ENCODE measurements around the gene BNIP1. TPM values are rescaled to one million over a fixed set of nuclear protein-coding genes. Genes with fewer than 3 reads are reported as not detected.

Gene BNIP1
- polyA plus RNA-seq, 4 donors, result 10.4 to 16.8 (median 15.0) TPM

DNA sequence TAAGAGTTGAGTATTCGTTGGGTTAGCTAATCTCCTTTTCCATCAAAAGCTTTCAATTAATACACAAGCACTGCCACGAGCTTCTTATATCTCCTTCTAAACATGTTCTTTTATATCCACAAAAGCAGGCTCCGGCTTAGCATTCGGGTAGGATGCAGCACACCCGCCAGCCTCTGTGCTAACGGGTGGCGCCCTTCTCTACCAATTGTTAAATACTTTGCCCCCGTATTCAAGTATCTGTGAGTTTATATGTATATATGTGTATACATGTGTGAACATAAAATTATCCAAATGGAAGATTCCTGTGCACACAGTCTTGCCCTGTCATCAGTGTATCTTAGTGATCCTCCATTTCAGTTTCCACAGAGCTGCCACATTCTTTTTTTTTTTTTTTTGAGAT, 27.8 kb downstream of the BNIP1 start:
- FAIRE-seq, result no peak
- H3K4me3 ChIP-seq (ENCODE audit: low read depth in 1 of 3, low read length in 3 of 3), result no peak overlapping the region
- no peaks in the 10 kb centered on the region for H3K36me3 ChIP-seq (ENCODE audit: control insufficient read depth in 3 of 3, insufficient read depth in 2 of 3, low read depth in 1 of 3, low read length in 3 of 3)
- no peaks in the 10 kb centered on the region for H3K4me1 ChIP-seq (ENCODE audit: control insufficient read depth in 3 of 3, insufficient read depth in 2 of 3, low read depth in 1 of 3, low read length in 2 of 3)
- WGBS, 3 donors, result 80 to 89% (median 85%) methylated on average over 8 of the region's 8 CpGs
- H3K27ac ChIP-seq (ENCODE audit: low read depth in 1 of 3, low read length in 2 of 3), result no peak overlapping the region
- H3K9me3 ChIP-seq (ENCODE audit: control insufficient read depth in 2 of 2, insufficient read depth in 1 of 2, low read depth in 1 of 2, low read length in 1 of 2), result peaks cover 0 to 3% of the 10 kb centered on the region in 2 donors
- no peak for DNase-seq
- peaks cover 0 to 5% (median 0%) of the 10 kb centered on the region in 3 donors for H3K27me3 ChIP-seq (ENCODE audit: control insufficient read depth in 3 of 3, insufficient read depth in 3 of 3, low read length in 3 of 3)

GRCh38 chr5:173175523-173175922, 31.2 kb downstream of the BNIP1 start:
- peaks cover 0 to 5% (median 0%) of the 10 kb centered on the region in 3 donors for H3K27me3 ChIP-seq (ENCODE audit: control insufficient read depth in 3 of 3, insufficient read depth in 3 of 3, low read length in 3 of 3)
- no peaks in the 10 kb centered on the region for H3K4me1 ChIP-seq (ENCODE audit: control insufficient read depth in 3 of 3, insufficient read depth in 2 of 3, low read depth in 1 of 3, low read length in 2 of 3)
- FAIRE-seq, result no peak
- WGBS, 3 donors, result 39 to 66% (median 55%) methylated on average over 4 of the region's 4 CpGs
- peaks cover 0 to 3% of the 10 kb centered on the region in 2 donors for H3K9me3 ChIP-seq (ENCODE audit: control insufficient read depth in 2 of 2, insufficient read depth in 1 of 2, low read depth in 1 of 2, low read length in 1 of 2)
- H3K27ac ChIP-seq (ENCODE audit: low read depth in 1 of 3, low read length in 2 of 3), result no peak overlapping the region
- no peak for DNase-seq
- H3K4me3 ChIP-seq (ENCODE audit: low read depth in 1 of 3, low read length in 3 of 3), result no peak overlapping the region
- no peaks in the 10 kb centered on the region for H3K36me3 ChIP-seq (ENCODE audit: control insufficient read depth in 3 of 3, insufficient read depth in 2 of 3, low read depth in 1 of 3, low read length in 3 of 3)

DNA sequence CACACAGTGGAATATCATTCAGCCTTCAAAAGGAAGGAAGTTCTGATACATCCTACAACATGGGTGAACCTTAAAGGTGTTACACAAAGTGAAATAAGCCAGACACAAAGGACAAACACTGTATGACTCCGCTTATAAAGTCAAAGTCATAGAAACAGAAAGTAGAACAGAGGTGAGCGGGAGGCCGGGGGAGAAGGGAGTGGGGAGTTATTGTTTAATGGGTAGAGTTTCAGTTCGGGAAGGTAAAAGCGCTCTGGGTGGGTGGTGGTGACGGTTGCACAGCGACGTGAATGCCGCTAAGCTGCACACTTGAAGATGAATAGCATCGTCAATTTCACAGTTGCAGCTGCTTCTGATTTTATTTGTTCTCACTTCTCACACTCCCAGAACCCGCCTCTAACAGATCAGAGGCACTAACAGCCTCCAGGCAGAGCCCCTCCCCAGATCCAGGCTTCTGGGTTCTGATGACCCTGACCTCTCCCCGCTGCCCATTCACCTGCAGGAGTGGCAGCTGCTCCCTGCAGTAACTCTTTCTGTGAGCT, 34.1 kb downstream of the BNIP1 start:
- Histone ChIP-seq H3K36me3 (ENCODE audit: control insufficient read depth in 3 of 3, insufficient read depth in 2 of 3, low read depth in 1 of 3, low read length in 3 of 3) (no peaks in the 10 kb centered on the region), H3K9me3 (ENCODE audit: control insufficient read depth in 2 of 2, insufficient read depth in 1 of 2, low read depth in 1 of 2, low read length in 1 of 2) (no peaks in the 10 kb centered on the region), H3K27me3 (ENCODE audit: control insufficient read depth in 3 of 3, insufficient read depth in 3 of 3, low read length in 3 of 3) (peaks cover 0 to 5% (median 0%) of the 10 kb centered on the region in 3 donors), H3K4me3 (ENCODE audit: low read depth in 1 of 3, low read length in 3 of 3) (no peak overlapping the region), H3K4me1 (ENCODE audit: control insufficient read depth in 3 of 3, insufficient read depth in 2 of 3, low read depth in 1 of 3, low read length in 2 of 3) (no peaks in the 10 kb centered on the region), H3K27ac (ENCODE audit: low read depth in 1 of 3, low read length in 2 of 3) (no peak overlapping the region)
- DNase-seq (peak in 1 of 2 donors; percentile 6), FAIRE-seq (no peak)
- WGBS, 3 donors, result 36 to 62% (median 46%) methylated on average over 12 of the region's 12 CpGs

- Histone ChIP-seq H3K27ac (ENCODE audit: low read depth in 1 of 3, low read length in 2 of 3) (no peak overlapping the region), H3K9me3 (ENCODE audit: control insufficient read depth in 2 of 2, insufficient read depth in 1 of 2, low read depth in 1 of 2, low read length in 1 of 2) (no peaks in the 10 kb centered on the region), H3K27me3 (ENCODE audit: control insufficient read depth in 3 of 3, insufficient read depth in 3 of 3, low read length in 3 of 3) (peaks cover 0 to 3% (median 0%) of the 10 kb centered on the region in 3 donors), H3K4me3 (ENCODE audit: low read depth in 1 of 3, low read length in 3 of 3) (no peak overlapping the region), H3K4me1 (ENCODE audit: control insufficient read depth in 3 of 3, insufficient read depth in 2 of 3, low read depth in 1 of 3, low read length in 2 of 3) (no peaks in the 10 kb centered on the region), H3K36me3 (ENCODE audit: control insufficient read depth in 3 of 3, insufficient read depth in 2 of 3, low read depth in 1 of 3, low read length in 3 of 3) (no peaks in the 10 kb centered on the region)
- no peak for DNase-seq
- no peak for FAIRE-seq
- 70 to 90% (median 83%) methylated on average over 2 of the region's 2 CpGs for WGBS, 3 donors
Measured at GRCh38 chr5:173180331-173180730, 36.0 kb downstream of the BNIP1 start.

- DNase-seq (peak in 1 of 2 donors; percentile 14), FAIRE-seq (no peak)
- 67 to 77% (median 70%) methylated on average over 11 of the region's 11 CpGs for WGBS, 3 donors
- Histone ChIP-seq H3K4me1 (ENCODE audit: control insufficient read depth in 3 of 3, insufficient read depth in 2 of 3, low read depth in 1 of 3, low read length in 2 of 3) (no peaks in the 10 kb centered on the region), H3K27ac (ENCODE audit: low read depth in 1 of 3, low read length in 2 of 3) (no peak overlapping the region), H3K27me3 (ENCODE audit: control insufficient read depth in 3 of 3, insufficient read depth in 3 of 3, low read length in 3 of 3) (no peaks in the 10 kb centered on the region), H3K4me3 (ENCODE audit: low read depth in 1 of 3, low read length in 3 of 3) (no peak overlapping the region), H3K9me3 (ENCODE audit: control insufficient read depth in 2 of 2, insufficient read depth in 1 of 2, low read depth in 1 of 2, low read length in 1 of 2) (no peaks in the 10 kb centered on the region), H3K36me3 (ENCODE audit: control insufficient read depth in 3 of 3, insufficient read depth in 2 of 3, low read depth in 1 of 3, low read length in 3 of 3) (no peaks in the 10 kb centered on the region)
Measured at GRCh38 chr5:173187054-173187743, 42.9 kb downstream of the BNIP1 start.

- no peak for DNase-seq
- Histone ChIP-seq H3K27ac (ENCODE audit: low read depth in 1 of 3, low read length in 2 of 3) (no peak overlapping the region), H3K36me3 (ENCODE audit: control insufficient read depth in 3 of 3, insufficient read depth in 2 of 3, low read depth in 1 of 3, low read length in 3 of 3) (no peaks in the 10 kb centered on the region), H3K9me3 (ENCODE audit: control insufficient read depth in 2 of 2, insufficient read depth in 1 of 2, low read depth in 1 of 2, low read length in 1 of 2) (no peaks in the 10 kb centered on the region), H3K27me3 (ENCODE audit: control insufficient read depth in 3 of 3, insufficient read depth in 3 of 3, low read length in 3 of 3) (no peaks in the 10 kb centered on the region), H3K4me3 (ENCODE audit: low read depth in 1 of 3, low read length in 3 of 3) (no peak overlapping the region), H3K4me1 (ENCODE audit: control insufficient read depth in 3 of 3, insufficient read depth in 2 of 3, low read depth in 1 of 3, low read length in 2 of 3) (no peaks in the 10 kb centered on the region)
- 72 to 84% (median 76%) methylated on average over 2 of the region's 2 CpGs for WGBS, 3 donors
- FAIRE-seq, result no peak
Measured at GRCh38 chr5:173188280-173188679, 43.9 kb downstream of the BNIP1 start.

GRCh38 chr5:173191015-173191414, 46.7 kb downstream of the BNIP1 start:
- DNase-seq (no peak), FAIRE-seq (no peak)
- Histone ChIP-seq H3K36me3 (ENCODE audit: control insufficient read depth in 3 of 3, insufficient read depth in 2 of 3, low read depth in 1 of 3, low read length in 3 of 3) (no peaks in the 10 kb centered on the region), H3K9me3 (ENCODE audit: control insufficient read depth in 2 of 2, insufficient read depth in 1 of 2, low read depth in 1 of 2, low read length in 1 of 2) (no peaks in the 10 kb centered on the region), H3K4me1 (ENCODE audit: control insufficient read depth in 3 of 3, insufficient read depth in 2 of 3, low read depth in 1 of 3, low read length in 2 of 3) (no peaks in the 10 kb centered on the region), H3K27ac (ENCODE audit: low read depth in 1 of 3, low read length in 2 of 3) (no peak overlapping the region), H3K4me3 (ENCODE audit: low read depth in 1 of 3, low read length in 3 of 3) (no peak overlapping the region), H3K27me3 (ENCODE audit: control insufficient read depth in 3 of 3, insufficient read depth in 3 of 3, low read length in 3 of 3) (no peaks in the 10 kb centered on the region)
- WGBS, 3 donors, result 83 to 87% (median 85%) methylated on average over 4 of the region's 4 CpGs

DNA sequence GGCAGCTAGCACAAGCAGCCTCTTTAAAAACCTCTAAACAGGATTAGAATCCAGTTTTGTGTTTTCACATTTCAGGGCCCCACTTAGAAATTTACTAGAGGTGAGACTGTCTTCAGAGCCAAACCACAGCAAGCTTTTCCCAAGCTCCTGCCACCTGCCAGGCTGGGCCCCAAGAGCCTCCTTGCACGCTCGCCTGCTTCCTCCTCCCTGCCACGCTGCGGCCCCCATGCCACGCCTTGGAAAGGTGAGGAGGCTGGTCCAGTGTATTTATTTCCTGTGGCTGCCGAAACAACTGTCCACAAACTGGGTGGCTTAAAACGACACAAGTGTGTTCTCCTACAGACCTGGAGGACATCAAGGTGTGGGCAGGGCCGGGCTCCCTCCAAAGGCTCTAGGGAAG, 47.2 kb downstream of the BNIP1 start:
- peaks cover 0 to under 1% (median under 1%) of the 10 kb centered on the region in 3 donors for H3K27me3 ChIP-seq (ENCODE audit: control insufficient read depth in 3 of 3, insufficient read depth in 3 of 3, low read length in 3 of 3)
- H3K36me3 ChIP-seq (ENCODE audit: control insufficient read depth in 3 of 3, insufficient read depth in 2 of 3, low read depth in 1 of 3, low read length in 3 of 3), result no peaks in the 10 kb centered on the region
- no peaks in the 10 kb centered on the region for H3K4me1 ChIP-seq (ENCODE audit: control insufficient read depth in 3 of 3, insufficient read depth in 2 of 3, low read depth in 1 of 3, low read length in 2 of 3)
- no peak overlapping the region for H3K4me3 ChIP-seq (ENCODE audit: low read depth in 1 of 3, low read length in 3 of 3)
- H3K27ac ChIP-seq (ENCODE audit: low read depth in 1 of 3, low read length in 2 of 3), result no peak overlapping the region
- WGBS, 3 donors, result 73 to 82% (median 77%) methylated on average over 8 of the region's 8 CpGs
- FAIRE-seq, result no peak
- no peaks in the 10 kb centered on the region for H3K9me3 ChIP-seq (ENCODE audit: control insufficient read depth in 2 of 2, insufficient read depth in 1 of 2, low read depth in 1 of 2, low read length in 1 of 2)
- DNase-seq, result no peak

All from small intestine (tissue), 7 donors.